DMS153 treated with DMSO at 0.1 percent for 48 hours (cell line): ENCODE results near the gene FGF18.

Experiments used
- DNase-seq: peaks from one replicate; lab custom pipeline; 2025; ENCODE audit not compliant: unreplicated experiment; lab: John Stamatoyannopoulos, UW

FGF18 gene

DNA sequence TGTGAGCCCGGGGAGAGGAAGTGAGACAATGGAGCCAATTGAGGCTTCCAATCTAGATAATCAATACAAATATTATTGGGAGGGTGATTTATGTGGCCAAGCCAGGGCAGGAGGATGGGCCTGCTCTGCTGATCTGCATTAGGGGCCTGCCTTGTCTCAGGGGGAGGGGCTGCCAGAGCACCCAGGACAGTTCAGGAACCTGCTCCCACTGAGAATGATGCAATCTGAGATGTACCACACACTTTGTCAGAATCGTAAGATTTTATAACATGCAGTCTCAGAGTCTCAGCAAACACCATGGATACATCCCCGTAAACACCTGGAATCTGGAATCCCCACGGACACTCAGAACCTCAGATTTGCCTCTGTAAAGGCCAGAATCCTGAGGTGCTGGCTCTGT is 19.3 kb downstream of the FGF18 start:
- DNase-seq, result no peak

GRCh38 chr5:171441246-171441791 is 21.9 kb downstream of the FGF18 start:
- no peak for DNase-seq

GRCh38 chr5:171442287-171443042 is 23.0 kb downstream of the FGF18 start:
- no peak for DNase-seq

DNA sequence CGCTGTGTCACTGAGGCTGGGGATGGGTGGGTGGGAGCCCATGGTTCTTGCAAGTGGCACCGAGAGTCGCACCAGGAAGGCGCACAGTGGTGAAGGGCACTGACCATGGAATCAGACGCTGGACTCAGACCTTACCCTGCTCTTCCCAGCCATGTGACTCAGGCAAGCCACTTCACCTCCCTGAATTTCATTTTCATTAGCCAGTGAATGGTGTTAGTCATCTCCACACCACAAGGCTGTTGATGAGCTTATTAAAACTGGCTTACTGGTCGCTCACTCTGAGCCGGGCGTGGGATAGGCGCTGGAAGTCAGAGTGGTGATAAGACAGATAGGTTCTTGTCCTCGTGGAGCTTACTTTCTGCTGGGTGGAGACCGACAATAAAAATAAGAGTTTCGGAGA is 25.1 kb downstream of the FGF18 start:
- no peak for DNase-seq

GRCh38 chr5:171445644-171446516 is 26.4 kb downstream of the FGF18 start:
- no peak for DNase-seq

DNA sequence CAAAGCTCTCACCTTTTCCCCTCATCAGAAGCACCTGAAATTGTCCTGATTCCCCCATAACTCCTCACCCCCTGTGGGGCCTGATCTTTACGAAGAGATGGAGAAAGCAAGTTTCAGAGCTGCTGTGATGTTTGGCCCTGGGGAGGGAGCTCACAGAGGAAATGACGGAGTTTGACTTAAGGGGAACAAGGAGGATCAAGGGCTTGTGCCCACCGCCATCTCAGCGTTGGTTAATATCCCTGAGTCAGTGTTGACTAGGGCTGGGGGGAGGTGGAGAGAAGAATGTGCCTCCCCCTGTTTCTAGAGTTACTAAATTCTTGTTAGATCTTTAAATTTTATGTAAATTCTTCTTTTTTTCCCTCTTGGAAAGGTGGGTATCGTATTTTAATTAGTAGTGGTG is 27.8 kb downstream of the FGF18 start:
- DNase-seq, result no peak

DNA sequence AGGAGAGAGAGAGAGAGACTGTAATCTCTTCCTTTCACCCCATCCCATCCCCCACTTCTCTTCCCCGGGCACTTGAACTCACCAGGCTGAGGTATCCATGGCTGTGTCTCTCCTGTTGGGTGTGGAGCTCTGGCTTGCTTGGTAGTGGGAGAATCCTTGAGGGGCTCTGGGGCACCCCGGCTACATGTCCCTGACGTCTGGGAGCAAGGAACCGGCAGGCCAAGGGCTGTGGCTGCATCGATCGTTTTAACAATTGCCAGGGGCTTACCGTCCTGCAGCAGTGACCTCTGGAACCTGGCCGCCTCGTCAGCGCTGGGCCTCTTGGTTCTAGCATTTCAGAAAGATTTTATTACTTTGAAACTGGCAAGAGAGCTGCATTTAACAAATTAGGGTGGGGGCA is 30.0 kb downstream of the FGF18 start:
- DNase-seq, result no peak

DNA sequence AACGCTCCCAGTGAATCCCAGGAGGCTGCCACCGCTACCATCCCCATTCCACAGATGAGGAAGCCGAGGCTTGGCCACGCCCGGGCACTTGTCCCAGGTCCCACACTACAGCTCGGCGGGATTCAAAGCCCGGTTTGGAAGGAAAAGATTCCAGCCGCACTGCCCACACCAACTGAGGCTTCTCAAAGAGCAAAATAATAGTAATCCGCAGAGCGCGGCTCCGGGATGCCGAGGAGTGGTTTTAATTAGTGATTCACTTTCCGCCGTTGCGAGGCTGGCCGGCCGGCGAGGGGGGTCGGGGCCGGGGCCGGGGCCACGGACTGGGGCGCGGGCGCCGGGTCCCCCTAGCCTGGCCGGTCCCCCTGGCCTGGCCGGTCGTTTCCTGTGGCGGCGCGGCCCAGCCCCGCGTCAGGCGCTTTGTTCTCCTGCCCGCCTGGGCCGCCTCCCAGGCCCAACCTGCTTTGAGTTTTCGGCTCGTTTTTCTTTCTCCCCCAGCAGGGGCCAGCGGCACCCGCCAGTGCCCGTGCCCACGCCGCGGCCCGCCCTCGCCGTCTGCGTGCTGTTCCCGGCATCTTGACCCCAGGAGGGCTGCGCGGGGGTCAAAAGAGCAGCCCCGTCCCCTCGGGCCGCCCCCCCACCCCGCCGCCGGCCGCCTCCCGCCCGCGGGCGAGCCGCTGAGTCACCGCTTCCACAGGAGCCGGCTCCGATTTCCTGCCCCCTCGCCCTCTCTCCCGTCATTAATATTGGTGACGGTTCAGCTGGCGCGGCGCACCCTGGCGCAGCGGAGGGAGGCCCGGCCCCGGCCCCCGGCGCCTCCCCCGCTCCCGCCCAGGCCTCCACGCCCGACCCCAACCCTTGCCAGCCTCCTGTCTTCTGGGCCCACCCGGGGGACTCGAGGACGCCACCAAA is 31.2 kb downstream of the FGF18 start:
- DNase-seq, result no peak

GRCh38 chr5:171451421-171451820 is 32.0 kb downstream of the FGF18 start:
- DNase-seq, result no peak

DNA sequence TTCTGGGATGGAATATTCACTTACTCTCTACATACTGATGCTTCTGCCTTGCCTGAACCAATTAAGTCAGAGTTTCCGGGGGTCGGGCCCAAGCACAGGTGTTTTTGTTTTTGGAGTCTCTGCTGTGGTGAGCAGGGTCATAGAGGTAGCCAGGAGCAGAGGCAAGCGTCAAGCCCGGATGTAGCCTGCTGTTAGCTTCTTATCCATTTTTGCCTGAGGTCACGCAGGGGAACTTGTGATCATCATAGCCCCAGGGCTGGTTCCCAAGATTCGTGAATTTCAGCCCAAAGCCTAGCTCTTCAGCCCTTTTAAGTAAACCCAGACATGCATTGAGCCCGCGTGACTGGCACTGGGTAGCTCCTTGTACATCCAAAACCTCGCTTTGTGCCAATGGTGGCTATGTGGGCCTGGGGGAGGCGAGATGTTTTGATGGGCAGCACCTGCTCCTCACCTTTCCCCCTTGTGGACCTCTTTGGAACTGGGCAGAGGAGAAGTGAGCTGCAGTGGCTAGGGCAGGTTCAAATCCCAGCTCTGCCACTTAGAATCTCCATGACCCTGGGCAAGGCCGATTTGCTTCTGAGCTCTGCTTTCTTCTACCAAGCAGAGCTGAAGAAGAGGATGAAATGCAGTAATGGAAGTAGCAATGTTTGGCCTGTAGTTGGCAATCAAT is 33.7 kb downstream of the FGF18 start:
- no peak for DNase-seq

GRCh38 chr5:171453988-171454387 is 34.5 kb downstream of the FGF18 start:
- DNase-seq, result no peak

- DNase-seq, result no peak
These were observed 35.1 kb downstream of the FGF18 start for GRCh38 chr5:171454549-171454948.

- DNase-seq, result no peak
These were observed 36.1 kb downstream of the FGF18 start for GRCh38 chr5:171455522-171455921.

DNA sequence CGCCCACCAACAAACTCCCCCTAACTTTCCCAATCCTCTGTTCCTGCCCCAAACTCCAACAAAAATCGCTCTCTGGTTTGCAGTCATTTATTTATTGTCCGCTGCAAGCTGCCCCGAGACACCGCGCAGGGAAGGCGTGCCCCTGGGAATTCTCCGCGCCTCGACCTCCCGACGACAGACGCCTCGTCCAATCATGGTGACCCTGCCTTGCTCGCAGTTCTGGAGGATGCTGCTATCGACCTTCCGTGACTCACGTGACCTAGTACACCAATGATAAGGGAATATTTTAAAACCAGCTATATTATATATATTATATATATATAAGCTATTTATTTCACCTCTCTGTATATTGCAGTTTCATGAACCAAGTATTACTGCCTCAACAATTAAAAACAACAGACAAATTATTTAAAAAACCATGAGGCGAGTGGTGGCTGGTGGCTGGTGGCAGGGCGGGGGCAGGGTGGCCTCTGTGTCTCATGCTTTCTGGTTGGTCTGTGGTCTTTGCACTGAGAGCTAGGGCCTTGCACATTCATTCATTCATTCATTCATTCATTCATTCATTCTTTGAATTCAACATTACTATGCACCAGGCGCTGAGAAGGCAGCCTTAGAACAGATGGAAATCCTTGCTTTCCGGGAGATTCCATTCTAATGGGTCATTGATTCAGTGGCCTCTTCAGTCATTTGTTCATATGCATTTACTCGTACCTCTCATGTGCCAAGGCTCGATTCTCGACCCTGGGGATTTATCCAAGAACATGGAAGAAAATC is 37.9 kb downstream of the FGF18 start:
- DNase-seq, result no peak

GRCh38 chr5:171459839-171460238 is 40.4 kb downstream of the FGF18 start:
- no peak for DNase-seq

GRCh38 chr5:171462136-171462927 is 42.9 kb downstream of the FGF18 start:
- no peak for DNase-seq

DNA sequence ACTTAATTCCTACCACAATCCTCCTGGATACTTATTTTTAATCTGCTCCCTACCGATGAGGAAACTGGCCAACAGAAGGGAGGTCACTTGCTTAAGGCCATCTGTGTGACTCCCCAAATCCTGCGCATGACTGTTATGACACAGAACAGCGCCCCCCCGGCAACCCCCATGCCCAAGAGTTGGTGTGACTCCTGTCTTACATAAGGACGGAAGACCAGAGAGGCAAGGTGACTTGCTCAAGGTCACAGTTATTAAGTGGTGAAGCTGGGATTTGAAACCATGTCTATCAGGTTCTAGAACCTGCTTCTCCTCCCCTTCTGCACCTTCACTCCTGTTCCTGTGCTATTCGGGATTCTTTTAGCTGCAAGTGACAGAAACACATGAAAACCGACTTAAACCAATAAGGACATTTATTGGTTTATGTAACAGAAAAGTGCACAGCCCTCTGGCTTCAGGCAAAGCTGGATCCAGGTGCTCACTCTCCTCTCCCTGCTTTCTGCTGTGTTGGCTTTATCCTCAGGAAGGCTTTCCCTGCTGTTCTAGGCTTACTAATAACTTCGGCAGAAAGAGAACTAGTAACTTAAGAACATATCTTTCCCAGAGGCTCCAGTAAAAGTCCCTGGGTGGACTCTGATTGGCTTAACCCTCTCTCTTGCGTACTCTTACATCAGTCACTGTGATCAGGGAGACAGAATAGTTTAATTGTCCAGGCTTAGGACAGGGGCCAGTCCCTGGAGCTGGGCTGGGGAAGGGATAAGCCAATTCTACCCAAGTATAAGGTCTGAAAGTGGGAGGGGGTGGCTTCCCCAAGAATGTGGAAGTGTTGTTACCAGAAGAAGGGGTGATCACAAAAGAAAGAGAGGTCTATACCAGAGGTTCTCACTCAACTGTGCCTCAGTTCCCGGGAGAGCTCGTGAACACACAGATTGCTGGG is 43.7 kb downstream of the FGF18 start:
- DNase-seq, result no peak

GRCh38 chr5:171463862-171464229 is 44.4 kb downstream of the FGF18 start:
- DNase-seq, result no peak
